GM18909 (cell line): ENCODE data around the gene CDH23.

Source experiments
- ATAC-seq: cut with Tn5 transposase; IDR thresholded peaks from one replicate; pipeline ENCODE4 v1.9.1; 2021; ENCODE audit warnings: mild to moderate bottlenecking; ENCODE audit not compliant: unreplicated experiment, poor library complexity

CDH23 gene

GRCh38 chr10:71687480-71687879, 290.8 kb downstream of the CDH23 start:
- ATAC-seq, result no peak

- ATAC-seq, result no peak
Measured at GRCh38 chr10:71688256-71688655, 291.5 kb downstream of the CDH23 start.

GRCh38 chr10:71690094-71690720, 293.5 kb downstream of the CDH23 start:
- no peak for ATAC-seq

DNA sequence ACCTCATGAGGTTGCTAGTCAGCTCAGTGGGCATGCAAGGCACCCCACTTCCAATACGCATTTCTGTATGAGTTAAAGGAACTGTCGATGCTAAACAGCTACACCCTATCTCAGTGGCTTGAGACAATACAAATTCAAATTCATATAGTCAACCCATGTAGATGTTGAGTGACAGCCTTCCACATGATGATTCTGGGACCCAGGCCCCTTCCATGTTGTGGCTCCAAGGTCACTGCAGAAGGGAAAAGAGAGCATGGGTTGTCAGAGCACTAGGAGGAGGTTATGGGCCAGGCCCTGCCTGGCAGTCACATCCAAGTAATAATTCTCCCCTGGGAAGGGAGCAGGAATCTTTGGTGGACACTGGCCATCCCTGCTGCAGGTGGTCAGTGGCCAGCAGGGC, 294.7 kb downstream of the CDH23 start:
- ATAC-seq, result no peak

- no peak for ATAC-seq
Measured at GRCh38 chr10:71692598-71693306, 296.0 kb downstream of the CDH23 start.

GRCh38 chr10:71693377-71693776, 296.7 kb downstream of the CDH23 start:
- no peak for ATAC-seq

DNA sequence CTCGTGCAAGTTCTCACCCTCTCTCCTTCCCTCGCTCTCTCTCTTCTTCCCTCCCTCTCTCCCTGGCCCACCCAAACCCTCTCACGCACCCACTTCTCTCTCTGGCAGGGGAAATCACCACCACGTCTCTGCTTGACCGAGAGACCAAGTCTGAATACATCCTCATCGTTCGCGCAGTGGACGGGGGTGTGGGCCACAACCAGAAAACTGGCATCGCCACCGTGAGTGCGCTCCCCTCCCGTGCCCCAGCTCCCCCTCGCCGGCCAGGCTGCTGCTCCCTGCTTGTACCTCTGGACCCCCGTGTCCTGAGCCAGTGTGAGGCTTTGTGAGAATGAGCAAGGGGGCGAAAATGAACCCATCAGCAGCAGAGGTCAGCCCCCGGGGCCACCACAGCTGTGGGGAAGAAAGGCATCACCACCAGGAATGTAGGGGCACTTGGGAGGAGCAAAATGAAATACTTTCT, 297.4 kb downstream of the CDH23 start:
- ATAC-seq, result peak; percentile 11

- ATAC-seq, result peak; percentile 84
Measured at GRCh38 chr10:71694567-71694968, 297.8 kb downstream of the CDH23 start.

- no peak for ATAC-seq
Measured at GRCh38 chr10:71695502-71696476, 299.1 kb downstream of the CDH23 start.

DNA sequence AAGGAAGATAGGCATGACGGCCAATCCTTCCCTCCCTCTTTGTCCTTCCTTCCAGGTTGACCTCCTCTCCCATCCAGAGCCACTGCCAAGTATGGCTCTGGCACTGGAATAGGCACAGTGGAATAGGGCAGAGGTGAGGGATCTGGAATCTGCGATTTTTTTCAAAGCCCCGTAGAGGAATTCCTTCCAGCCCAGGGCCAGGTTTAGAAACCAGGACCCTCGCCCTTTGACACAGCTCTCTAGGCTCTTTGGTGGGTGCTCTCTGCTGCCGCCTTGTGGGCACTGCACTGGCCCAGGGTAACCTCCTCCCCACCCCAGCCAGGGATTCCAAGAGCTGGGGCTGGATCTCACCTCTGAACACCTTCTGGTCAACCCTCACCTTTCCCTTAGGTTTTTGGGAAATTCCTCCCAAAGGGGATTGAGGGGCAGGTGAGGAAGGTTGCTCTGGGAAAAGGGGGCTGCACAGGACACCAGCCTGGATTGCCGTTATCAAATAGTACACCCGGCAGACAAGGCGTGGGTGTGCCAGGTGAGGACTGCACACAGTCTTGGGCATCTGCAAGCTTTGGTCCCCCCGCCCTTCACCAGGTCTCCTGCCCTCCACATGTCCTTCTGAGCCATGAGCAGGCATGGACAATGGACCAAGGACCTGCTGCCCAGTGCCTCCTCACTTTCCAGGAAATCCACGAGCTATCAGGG, 300.1 kb downstream of the CDH23 start:
- ATAC-seq, result no peak

GRCh38 chr10:71697938-71698709, 301.4 kb downstream of the CDH23 start:
- ATAC-seq, result no peak

DNA sequence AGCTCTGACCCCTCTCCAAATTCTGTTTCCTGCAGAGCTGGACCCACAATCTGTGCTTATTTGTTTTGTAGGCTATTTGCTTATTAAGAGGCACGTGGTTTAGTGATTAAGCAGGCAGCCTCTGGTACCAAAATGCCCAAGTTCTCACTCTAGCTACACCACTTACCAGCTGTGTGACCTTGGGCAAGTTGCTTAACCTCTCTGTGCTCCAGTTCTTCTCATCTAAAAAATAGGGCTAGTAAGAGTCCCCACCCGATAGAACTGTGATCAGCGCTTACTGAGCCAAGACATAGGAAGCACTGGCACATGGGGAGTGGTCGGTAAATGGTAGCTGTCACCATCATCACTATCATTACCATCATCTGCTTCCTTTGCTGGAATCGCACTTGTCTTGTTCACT, 302.0 kb downstream of the CDH23 start:
- no peak for ATAC-seq

- no peak for ATAC-seq
Measured at GRCh38 chr10:71700731-71701368, 304.1 kb downstream of the CDH23 start.

DNA sequence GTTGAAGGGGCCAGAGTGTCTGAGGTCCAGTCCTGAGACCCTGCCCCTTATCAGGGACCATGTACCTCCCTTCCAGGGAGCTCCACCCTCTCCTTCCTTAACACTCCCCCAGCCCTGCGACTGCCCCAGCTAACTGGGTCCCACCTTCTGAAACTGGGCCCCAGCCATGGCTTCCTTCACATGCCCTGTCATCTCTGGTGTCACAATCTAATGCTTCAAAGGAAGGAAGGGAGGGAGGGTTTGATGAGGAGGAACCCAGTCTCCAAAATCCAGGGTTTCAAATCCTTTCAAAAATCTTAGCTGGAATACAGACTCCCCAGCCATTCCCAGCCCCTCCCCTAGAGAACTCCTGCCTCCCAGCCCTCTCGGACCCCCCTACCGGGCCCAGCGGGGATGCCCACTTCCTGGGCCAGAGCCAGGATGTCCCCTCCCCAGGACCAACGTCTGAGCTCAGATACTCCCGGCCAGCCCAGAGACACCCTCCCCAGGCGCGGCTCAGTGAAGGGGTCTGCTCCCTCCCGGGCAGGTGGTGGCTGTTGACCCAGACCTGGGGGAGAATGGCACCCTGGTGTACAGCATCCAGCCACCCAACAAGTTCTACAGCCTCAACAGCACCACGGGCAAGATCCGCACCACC, 304.9 kb downstream of the CDH23 start:
- ATAC-seq, result no peak

- ATAC-seq, result no peak
Measured at GRCh38 chr10:71703577-71703976, 306.9 kb downstream of the CDH23 start.

DNA sequence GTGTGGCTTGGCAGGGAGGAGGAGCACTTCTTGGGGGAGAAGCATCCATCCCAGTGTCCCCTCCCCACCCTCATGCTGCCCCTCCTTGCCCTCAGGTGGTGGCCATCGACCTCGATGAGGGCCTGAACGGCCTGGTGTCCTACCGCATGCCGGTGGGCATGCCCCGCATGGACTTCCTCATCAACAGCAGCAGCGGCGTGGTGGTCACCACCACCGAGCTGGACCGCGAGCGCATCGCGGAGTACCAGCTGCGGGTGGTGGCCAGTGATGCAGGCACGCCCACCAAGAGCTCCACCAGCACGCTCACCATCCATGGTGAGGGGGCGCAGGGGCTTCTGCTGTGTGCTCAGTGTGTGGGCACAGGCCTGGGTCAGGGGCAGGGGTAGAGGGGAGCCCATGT, 308.1 kb downstream of the CDH23 start:
- no peak for ATAC-seq

DNA sequence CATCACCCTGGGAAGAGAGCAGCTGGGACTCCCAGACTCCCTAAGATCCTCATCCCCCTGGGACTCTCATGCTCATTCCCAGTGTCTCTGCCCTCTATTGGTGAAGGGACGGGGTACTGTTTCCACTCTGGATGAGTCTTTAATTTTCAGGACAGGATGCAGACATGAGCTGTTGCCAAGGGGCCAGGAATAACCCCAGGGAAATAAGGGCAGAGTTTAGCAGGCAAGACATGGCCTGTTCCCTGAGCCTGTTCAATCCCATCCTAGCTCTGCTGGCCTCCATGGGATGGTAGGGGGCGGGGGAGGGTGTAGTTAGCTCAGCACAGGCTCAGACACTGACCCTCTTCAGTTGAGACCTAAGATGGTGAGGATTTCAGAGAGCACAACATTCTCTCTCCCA, 308.9 kb downstream of the CDH23 start:
- ATAC-seq, result no peak

DNA sequence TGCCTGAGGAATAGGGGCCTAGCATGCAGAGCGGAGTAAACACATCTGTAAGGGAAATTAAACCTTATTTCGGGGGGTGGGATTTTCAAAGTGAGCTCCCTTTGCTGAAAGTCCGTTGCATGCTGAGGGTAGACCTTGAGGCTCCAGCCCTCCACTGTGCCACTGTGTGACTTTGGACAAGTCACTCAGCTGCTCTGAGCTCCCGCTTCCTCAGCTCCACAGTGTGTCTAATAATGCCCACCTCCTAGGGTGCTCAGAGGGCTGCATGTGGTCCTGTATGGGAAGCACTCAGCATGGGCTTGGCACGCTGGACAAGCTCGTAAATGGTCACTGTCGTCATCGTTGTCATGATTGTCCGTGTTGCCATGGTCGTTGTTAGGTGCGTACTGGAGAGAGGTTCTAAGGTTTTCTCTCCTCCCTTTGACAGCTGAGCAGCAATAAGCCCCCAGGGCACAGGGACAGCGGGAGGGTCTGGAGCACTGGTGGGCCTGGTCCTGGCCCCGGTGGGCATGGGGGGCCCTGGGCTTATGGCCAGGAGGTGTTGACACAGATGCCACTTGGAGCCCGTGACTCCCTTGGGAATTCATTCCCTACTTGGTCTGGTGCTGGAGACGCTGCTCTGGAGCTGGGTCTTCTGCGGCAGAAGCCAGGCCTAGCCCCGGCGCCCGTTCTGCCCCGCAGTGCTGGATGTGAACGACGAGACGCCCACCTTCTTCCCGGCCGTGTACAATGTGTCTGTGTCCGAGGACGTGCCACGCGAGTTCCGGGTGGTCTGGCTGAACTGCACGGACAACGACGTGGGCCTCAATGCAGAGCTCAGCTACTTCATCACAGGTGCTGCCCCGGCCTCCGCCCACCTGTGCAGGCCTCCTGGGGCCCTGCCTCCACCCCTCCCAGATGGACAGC, 309.7 kb downstream of the CDH23 start:
- ATAC-seq, result no peak
